ENCODE data around the gene RNF146.

The RNF146 gene

GRCh38 chr6:127267646-127268625, 1.3 kb downstream of the RNF146 start:
- peak overlapping the region; percentile 96 for H3K27ac ChIP-seq
- no peak for TF ChIP-seq ZFX (IDR thresholded peaks at IDR 0.05)

- TF ChIP-seq CTCF (conservative IDR thresholded peaks at IDR 0.05), result no peak
- no peak for TF ChIP-seq ZFX (IDR thresholded peaks at IDR 0.05)
- no peak overlapping the region for H3K27ac ChIP-seq
Measured at GRCh38 chr6:127272576-127272975, 5.9 kb downstream of the RNF146 start.

GRCh38 chr6:127273499-127273898, 6.8 kb downstream of the RNF146 start:
- TF ChIP-seq CTCF (conservative IDR thresholded peaks at IDR 0.05) (no peak), ZFX (IDR thresholded peaks at IDR 0.05) (no peak)
- no peak overlapping the region for H3K27ac ChIP-seq

GRCh38 chr6:127276331-127276730, 9.7 kb downstream of the RNF146 start:
- no peak for TF ChIP-seq ZFX (IDR thresholded peaks at IDR 0.05)
- TF ChIP-seq CTCF (conservative IDR thresholded peaks at IDR 0.05), result no peak
- H3K27ac ChIP-seq, result no peak overlapping the region

GRCh38 chr6:127277878-127278843, 11.5 kb downstream of the RNF146 start:
- no peak for TF ChIP-seq ZFX (IDR thresholded peaks at IDR 0.05)
- TF ChIP-seq CTCF (conservative IDR thresholded peaks at IDR 0.05), result no peak

GRCh38 chr6:127279815-127280214, 13.2 kb downstream of the RNF146 start:
- TF ChIP-seq ZFX (IDR thresholded peaks at IDR 0.05), result no peak
- no peak for TF ChIP-seq CTCF (conservative IDR thresholded peaks at IDR 0.05)
- no peak overlapping the region for H3K27ac ChIP-seq

More at GRCh38 chr6:127277878-127278843, 11.5 kb downstream of the RNF146 start:
- no peak overlapping the region for H3K27ac ChIP-seq

GRCh38 chr6:127282184-127282583, 15.5 kb downstream of the RNF146 start:
- TF ChIP-seq ZFX (IDR thresholded peaks at IDR 0.05), result no peak
- TF ChIP-seq CTCF (conservative IDR thresholded peaks at IDR 0.05), result no peak
- H3K27ac ChIP-seq, result no peak overlapping the region

All from C4-2B (cell line).